NCI-H2171 (cell line): ENCODE measurements around the gene FAAH.

Experiments
- DNase-seq: peaks from one replicate; lab custom pipeline; 2025; lab: John Stamatoyannopoulos, UW

Gene FAAH

DNA sequence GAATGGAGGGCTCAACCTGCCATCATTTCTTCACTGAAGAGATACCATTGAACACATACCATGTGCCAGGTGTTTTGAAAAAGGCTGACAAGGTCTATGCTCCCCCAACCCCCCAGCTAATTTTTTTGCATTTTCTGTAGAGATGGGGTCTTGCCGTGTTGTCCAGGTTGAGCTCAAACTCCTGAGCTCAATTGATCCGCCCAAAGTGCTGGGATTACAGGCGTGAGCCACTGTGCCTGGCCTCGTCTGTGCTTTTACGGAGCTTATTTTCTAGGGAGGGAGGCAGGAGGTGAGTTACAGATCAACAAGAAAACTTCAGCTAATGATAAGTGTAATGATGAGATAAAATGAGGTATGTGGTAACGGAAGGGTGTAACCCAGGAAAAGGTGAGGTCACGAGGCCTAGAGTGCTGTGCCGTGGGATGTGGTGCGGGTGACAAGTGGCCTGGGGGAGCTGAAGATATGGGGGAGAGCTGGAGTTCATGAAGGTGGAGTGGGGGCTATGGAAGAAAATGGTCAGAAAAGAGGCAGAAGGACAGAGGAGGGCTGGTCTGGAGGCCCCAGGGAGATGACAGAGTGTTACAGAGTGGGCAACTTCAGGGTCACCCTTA is 28.2 kb downstream of the FAAH start:
- no peak for DNase-seq

DNA sequence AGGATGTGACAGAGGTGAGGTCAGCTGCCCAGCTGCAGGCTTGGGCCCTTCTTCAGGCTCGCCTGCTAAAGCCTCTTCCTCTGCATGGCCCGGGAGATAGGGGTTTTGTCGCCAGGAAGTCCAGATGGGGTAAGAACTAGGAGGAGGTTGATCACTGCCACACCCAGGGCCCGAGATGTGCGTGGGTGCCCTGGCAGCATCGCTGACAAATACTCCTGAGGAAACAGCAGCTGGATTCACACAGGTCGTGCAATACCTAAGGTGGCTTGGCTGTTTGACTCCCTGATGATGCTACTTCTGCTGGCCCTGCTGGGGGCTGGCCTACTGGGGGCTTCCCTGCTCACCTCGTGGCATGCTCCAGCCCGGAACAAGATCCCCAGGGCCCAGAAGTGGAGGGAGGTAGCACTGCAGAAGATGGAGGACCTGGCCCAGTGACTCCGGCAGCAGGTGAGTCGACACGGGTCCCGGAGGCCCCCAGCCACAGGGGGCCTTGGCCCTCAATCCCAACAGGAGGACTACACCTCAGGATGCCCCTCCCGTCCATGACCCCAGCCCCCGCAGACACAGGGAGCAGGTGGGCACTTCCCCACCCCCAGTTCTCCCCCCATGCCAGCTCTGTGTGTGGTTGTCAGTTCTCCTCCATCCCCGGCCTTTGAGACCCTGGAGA is 29.6 kb downstream of the FAAH start:
- no peak for DNase-seq

GRCh38 chr1:46424730-46425129 is 30.6 kb downstream of the FAAH start:
- DNase-seq = no peak

DNA sequence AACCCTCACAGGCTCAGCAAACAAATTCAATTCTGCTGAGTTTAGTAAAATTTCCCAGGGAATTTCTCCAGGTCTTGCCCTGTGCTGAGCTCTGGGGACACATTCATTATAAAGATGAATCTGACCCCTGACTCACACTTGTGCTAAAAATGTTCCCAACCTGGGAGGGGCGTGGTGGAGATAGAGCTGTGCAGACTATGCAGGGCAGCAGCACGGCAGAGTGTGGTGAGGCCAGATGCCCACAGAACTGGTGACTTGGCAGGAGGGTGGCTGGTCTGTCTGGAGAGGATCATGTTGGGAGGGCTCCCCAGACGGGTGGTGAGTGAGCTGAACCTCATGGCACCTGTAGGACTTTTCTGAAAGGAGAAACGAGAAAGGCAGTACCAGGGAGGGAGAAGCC is 31.6 kb downstream of the FAAH start:
- no peak for DNase-seq

DNA sequence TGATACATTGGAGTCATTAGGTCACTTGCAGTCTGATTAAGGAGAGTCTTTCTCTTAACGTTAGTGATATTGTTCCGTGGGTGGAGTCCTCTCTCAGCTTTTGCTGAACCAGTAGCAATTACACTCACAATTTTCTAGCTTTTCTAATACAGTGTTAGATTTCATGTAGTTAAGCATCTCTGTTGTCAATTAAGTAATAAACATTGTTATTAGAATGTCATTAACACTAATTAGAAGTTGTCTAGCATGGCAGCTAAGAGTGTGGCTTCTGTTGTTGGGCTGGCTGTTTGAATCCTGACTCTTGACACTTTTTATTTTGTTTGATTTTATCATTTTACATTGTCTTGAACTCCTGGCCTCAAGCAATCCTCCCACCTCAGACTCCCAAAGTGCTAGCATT is 33.4 kb downstream of the FAAH start:
- no peak for DNase-seq

DNA sequence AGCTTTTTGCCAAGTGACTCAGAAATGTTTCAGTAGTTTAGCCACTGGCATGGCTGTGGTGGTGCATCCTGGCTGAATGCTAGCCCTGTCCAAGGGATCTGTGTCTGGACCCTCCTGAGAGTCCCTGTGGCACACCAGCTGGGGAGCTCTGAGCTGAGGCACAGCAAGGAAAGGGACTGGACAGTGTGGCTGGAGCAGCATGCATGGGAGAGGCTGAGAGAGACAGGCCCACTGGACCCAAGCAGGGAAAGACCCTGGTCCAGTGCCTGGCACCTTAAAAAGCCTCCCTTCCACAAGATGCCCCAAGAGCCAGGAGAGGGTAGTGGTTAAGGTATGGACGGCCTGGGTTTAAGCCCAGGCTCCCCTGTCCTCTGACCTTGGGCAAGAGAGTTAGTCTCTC is 35.3 kb downstream of the FAAH start:
- no peak for DNase-seq

- no peak for DNase-seq
Observed at GRCh38 chr1:46431695-46432094, 37.6 kb downstream of the FAAH start.

DNA sequence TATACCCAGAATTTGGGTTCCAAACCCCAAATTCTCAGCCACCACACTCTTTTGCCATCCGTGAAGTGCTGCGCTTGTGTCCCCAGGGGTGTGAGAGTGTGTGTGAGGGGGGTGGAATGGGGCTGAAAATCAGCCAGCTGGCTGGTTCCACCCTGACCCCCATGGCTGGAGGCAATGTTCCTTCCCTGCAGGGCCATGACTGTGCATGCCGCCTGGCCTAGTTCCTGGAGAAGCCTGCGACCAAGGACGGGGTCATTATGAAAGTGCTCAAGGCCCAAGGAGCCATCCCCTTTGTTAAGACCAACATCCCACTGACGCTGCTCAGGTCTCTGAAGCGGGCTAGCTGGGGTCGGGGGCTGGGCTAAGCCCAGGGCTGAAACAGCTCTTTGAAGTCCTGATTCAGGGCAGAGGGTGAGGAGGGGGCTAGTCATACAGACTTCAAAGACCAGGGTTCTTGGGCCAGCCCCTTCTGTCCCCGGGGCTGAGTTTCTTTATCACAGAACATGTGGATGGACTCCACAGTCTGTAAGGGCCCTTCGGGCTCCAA is 38.7 kb downstream of the FAAH start:
- DNase-seq = no peak

GRCh38 chr1:46434358-46434757 is 40.2 kb downstream of the FAAH start:
- no peak for DNase-seq

GRCh38 chr1:46436844-46437243 is 42.7 kb downstream of the FAAH start:
- no peak for DNase-seq

DNA sequence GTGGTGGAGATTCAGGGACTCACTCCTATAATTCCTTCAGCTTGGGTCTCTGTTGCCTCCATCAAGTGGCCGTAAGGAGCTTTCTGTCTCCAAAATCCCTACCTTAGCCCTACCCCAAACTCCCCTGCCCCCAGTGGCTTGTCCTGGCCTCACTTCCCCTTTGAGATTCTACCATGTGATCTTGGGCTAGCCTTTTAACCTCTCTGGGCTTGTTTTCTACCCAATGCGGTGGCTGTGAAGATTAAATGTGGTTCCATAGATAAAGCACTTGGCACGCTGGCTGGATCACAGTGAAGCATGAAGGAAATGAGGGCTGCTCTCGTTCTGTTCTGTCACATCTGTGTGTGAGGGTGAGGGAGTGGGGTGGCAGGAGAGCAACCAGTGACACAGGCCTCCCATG is 43.6 kb downstream of the FAAH start:
- DNase-seq = no peak

- DNase-seq = no peak
Observed at GRCh38 chr1:46438346-46438745, 44.2 kb downstream of the FAAH start.

- no peak for DNase-seq
Observed at GRCh38 chr1:46440478-46440877, 46.4 kb downstream of the FAAH start.

DNA sequence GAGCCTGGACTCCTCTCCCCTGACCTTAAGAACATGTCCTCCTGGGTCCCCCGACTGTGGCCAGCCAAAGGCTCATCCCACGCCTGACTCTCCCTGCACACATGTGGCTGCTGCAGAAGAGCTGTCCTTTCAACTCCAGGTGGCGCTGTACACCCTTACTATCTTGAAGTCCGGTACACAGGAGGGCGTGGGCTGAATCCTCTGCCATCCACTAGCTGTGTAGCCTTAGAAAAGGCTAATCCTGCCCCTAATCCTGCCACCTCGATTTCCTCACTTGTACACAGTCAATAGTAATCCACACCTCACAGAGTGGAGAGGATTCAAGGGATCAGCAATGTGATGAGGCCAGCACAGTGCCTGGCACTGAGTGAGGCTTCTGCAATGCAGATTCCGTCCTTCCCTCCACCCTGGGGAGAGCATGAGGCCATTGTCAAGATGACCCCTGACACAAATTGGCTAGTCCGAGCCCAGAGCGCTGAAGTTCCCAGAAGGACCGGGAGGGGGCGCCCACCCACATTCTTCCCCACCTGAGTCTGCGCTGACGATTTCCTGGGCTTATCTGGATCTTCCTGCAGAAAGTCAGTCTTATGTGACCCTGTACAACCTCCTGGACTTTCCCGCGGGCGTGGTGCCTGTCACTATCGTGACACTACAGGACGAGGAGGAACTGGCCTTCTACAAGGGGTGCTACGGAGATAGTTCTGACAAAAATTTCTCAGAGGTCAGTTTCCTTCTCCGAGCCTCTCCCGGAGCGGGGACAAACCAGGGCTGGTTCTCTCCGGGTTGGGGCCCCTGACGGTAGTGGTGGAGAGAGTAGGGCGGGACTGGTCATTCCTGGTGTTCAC is 48.4 kb downstream of the FAAH start:
- DNase-seq = no peak

DNA sequence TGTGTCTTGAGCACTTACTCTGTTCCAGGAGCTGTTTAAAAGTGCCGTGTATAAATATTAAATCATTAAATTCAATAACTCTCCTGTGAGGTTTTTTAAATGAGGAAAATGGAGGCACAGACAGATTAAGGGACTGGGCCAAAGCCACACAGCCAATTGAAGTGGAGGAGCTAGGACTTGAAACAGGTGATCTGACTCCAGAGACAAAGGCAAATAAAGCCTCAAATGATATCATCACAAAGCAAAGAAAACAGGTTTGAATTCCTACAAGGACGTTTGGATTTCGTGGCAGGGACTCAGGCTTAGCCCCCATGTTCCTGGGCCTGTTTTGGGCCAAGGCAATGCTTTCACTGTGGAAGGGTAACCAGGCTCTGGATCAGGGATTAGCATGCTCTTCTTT is 50.3 kb downstream of the FAAH start:
- DNase-seq = no peak

DNA sequence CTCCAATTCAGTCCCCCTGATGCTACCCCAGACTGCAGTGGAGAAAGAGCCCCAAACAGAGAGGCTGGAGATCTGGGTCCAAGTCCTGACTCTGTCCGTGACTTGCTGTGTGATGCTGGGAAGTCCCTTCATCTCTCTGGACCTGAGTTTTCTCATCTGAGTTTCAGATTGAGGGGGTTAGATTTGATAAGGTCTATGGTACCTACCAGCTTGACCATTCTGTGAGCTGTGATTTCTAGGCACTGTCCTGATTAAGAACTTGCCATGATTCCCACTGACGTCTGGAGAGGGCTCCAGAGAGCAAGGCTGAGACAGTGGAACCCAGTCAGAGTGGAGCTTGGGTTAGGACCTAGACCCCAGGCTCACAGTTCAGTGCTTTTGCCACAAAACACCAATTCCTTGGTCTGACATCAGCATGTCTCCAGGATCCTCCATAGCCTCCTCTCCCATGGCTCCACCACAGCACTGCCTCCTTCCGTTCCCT is 51.7 kb downstream of the FAAH start:
- DNase-seq = no peak

DNA sequence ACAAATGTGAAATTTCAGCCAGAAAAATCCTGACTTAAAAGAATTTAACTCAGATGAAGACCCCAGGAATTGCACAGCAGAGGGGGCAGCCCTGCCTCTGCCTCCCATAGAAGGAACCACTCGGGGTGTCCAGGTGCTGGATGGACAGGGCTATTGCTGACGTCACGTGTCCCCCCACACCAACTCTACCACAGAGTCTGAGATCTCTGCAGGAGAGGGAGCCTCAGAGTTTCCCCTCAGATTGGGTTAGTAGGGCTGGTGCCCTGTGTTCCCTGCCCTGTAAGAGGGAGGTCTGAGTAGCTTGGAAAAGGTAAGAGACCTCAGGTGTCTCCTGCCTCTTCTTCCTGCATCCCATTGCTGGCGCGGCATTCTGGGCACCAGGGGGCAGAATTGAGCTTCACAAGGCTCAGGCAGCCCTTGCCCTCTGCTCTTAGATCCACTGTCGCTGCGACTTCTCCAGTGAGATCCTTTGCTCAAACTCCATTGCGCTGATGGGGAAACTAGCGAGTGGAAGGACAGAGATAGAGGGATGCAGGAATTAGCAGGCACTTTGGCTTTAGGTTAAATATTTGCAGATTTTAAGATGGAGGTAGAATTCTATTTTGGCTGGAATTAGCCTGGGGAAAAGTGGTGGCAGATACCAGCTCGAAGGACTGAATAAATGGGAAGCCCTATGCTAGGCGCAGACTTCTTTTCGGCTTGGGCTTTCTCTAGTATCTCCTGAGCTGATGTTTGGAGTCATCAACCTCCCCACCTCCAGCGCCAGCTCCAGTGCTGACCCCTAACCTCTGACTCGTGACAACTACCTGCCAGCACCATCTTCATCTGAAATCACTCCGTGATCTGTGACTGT is 52.8 kb downstream of the FAAH start:
- DNase-seq = peak; percentile 55

GRCh38 chr1:46447499-46448108 is 53.5 kb downstream of the FAAH start:
- no peak for DNase-seq

DNA sequence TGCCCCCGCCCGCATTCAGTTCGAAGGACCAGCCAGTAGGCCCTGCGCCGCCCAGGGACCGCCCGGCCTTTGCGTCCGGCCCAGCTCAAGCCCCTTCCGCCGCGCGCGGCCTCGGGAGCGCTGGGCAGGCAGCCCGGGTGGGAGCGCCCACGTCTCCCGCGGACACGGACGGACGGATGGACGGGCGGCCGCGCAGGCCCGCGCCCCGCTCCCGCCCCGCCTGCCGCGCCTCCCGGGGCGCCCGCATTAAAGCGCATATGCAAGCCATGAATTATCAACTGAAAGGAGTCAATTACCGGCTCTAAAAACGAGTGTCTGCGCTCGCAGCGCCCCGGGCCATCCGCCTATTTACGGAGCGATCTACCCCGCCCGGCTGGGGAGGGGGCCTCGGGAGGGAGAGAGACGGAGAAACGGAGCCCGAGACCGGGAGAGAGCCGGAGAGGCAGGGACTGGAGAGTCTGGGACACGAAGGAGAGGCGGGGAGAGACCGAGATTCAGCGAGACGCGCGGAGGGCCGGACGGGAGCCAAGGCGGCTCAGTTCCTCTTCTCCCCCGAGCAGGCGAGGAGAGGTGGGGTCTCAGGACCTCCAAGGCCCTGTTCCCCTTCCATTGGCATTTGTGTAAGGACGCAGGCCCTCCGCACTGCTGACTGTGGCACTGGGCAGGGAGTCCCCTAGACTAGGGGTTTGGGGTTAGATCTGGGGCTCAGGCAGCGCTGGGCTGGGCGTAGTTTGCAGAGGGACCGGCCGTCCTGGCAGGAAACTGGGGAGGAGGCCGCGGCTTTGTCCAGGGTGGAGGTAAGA is 54.2 kb downstream of the FAAH start:
- no peak for DNase-seq
